ENCODE measurements around the gene ARHGEF10L.

ARHGEF10L gene

DNA sequence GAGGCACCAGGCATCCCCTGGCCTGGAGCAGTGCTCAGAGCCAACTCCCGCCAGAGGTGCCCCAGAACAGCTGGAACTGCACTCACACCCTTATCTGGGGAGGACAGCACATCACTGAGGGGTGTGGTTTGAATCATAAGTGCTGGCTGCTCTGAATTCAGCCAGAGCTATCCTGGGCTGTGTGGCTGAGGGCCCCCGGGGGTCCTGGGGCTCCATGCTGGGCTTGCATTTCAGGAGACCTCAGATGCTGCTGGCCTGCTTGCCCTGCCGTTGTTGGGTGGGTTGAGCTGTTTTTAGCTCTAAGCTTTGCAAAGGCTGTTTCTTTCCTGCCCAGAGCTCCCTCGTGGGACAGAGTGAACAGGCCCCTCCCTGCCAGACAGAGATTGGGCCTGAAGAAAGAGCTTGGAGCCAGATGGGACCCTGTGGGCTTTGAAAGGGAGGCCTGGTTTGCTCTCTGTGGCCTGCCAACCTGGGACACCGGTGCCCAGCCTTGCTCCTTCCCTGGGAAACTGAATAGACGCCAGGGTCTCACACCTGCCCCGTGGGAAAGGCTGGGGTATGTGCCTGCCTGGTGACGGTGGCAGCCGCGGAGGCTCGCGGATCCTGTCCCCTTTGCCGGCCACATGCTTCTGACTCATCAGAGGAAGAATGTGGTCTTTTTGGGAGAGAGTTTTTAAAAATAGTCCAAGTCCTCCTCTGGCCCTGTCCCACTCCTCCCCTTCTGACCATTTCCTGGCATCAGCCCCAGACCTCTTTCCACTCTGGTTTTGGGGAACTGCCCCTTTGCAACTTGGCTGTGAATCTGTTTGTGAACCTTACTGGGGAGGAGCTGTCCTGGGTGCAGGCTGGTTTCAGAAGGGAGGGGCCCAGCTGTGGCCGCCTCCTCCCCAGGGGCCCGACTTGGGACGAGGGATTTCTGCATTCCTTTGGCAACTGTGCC is 30.0 kb downstream of the ARHGEF10L start:
- peak; percentile 97 to 99 for DNase-seq
- H3K27ac ChIP-seq: peak overlapping the region; percentile 100
- intact Hi-C loops (cut with DNase I; ENCODE audit: low total_unique reads): no loop called here
- peak overlapping the region in 1 of 2 donors; percentile 27 for H3K4me3 ChIP-seq
- H3K9me3 ChIP-seq: no peaks in the 10 kb centered on the region
- H3K27me3 ChIP-seq: no peaks in the 10 kb centered on the region
- peaks cover 8 to 98% (median 93%) of the 10 kb centered on the region in 4 donors for H3K4me1 ChIP-seq
- H3K36me3 ChIP-seq: no peaks in the 10 kb centered on the region
- TF ChIP-seq, protein P1, sequence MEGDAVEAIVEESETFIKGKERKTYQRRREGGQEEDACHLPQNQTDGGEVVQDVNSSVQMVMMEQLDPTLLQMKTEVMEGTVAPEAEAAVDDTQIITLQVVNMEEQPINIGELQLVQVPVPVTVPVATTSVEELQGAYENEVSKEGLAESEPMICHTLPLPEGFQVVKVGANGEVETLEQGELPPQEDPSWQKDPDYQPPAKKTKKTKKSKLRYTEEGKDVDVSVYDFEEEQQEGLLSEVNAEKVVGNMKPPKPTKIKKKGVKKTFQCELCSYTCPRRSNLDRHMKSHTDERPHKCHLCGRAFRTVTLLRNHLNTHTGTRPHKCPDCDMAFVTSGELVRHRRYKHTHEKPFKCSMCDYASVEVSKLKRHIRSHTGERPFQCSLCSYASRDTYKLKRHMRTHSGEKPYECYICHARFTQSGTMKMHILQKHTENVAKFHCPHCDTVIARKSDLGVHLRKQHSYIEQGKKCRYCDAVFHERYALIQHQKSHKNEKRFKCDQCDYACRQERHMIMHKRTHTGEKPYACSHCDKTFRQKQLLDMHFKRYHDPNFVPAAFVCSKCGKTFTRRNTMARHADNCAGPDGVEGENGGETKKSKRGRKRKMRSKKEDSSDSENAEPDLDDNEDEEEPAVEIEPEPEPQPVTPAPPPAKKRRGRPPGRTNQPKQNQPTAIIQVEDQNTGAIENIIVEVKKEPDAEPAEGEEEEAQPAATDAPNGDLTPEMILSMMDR (IDR thresholded peaks at IDR 0.05): peak in 1 of 2 experiments; percentile 5

DNA sequence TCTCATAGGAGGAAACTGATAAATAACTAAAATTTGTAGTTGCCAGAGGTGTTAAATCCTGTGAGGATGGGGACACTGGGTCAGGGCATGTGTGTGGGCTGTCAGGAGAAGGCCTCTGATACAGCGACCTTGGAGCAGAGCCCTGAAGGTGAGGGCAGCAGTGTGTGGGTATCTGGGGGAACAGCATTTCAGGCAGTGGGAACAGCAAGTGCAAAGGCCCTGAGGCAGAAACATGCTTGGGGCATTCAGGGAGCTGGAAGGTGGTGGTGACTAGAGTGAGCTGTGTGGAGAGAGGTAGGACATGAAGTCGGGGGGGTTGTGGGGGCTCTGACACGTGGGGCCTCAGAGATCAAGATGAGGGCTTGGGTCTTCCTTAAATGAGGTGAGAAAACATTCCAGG is 30.7 kb downstream of the ARHGEF10L start:
- TF ChIP-seq, protein P1 (IDR thresholded peaks at IDR 0.05): no peak
- H3K36me3 ChIP-seq: no peaks in the 10 kb centered on the region
- peak overlapping the region; percentile 100 for H3K27ac ChIP-seq
- H3K9me3 ChIP-seq: no peaks in the 10 kb centered on the region
- no peak for DNase-seq
- peaks cover 8 to 98% (median 93%) of the 10 kb centered on the region in 4 donors for H3K4me1 ChIP-seq
- H3K27me3 ChIP-seq: no peaks in the 10 kb centered on the region
- intact Hi-C loops (cut with DNase I; ENCODE audit: low total_unique reads): no loop called here
- no peak overlapping the region for H3K4me3 ChIP-seq

DNA sequence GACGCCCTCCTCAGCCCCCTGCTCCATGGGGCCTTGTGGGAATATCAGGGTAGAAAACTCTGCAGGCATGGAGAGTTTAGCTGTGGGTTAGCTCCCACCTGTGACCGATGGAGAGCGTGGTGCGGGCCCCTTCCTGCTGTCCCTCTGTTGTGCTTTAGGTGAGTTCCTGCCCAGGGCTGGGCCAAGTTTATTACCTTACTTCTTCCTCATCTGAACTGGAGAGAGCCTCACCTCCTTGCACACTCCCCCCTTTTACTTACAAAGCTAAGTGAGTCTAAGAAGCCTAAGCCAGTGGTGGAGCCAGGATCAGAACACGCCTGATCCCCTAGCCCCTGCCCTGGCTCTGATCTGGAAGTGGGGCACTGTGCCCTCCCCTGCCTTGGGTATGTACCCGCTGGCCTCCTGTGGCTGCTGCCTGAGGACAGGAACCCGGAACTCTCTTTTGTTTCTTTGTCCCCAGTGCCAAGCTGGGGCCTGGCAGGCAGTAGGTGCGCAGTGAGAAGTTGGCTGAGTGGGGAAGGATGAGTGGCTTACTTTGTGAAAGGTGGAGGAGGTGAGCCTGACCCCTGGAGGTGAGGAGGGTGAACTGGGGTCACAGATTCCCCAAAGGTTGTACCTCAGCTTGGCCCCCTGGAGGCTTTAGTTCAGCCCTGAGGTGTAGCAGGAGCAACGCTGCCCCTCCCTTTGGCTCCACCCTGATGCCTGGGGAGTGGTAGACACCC is 32.9 kb downstream of the ARHGEF10L start:
- Histone ChIP-seq H3K27ac (peak overlapping the region; percentile 100), H3K4me3 (no peak overlapping the region), H3K36me3 (no peaks in the 10 kb centered on the region), H3K4me1 (peaks cover 8 to 98% (median 90%) of the 10 kb centered on the region in 4 donors), H3K9me3 (no peaks in the 10 kb centered on the region), H3K27me3 (no peaks in the 10 kb centered on the region)
- DNase-seq: no peak
- TF ChIP-seq, protein P1 (IDR thresholded peaks at IDR 0.05): no peak
- intact Hi-C loops (cut with DNase I; ENCODE audit: low total_unique reads): no loop called here

DNA sequence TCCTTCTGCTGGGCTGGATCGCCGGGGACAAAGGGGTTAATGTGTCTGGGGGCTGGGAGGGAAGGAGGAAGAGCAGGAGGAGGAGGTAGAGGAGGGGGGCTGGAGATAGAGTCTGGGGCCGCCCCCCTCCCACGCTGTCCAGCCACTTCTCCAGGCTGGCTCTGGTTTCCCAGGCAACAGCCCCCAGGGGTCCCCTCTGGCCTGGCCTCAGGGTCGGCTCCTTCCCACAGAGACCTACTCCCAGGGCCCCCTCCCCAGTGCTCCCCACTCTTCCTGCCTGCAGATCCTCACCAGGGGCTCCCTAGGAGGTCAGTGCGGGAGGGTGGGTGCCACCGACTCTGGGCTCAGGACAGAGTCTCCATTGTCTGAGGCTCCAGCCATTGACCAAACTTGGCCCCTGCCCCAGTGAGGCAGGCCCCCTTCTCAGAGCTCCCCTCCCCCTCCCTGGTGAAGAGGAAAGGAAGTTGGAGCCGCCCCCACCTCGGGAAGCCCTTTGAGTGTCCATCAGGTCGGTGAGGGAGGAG is 34.1 kb downstream of the ARHGEF10L start:
- no peak overlapping the region for H3K4me3 ChIP-seq
- TF ChIP-seq, protein P1 (IDR thresholded peaks at IDR 0.05): no peak
- intact Hi-C loops (cut with DNase I; ENCODE audit: low total_unique reads): no loop called here
- no peak for DNase-seq
- no peaks in the 10 kb centered on the region for H3K9me3 ChIP-seq
- H3K36me3 ChIP-seq: no peaks in the 10 kb centered on the region
- peak overlapping the region; percentile 100 for H3K27ac ChIP-seq
- no peaks in the 10 kb centered on the region for H3K27me3 ChIP-seq
- peaks cover 8 to 98% (median 90%) of the 10 kb centered on the region in 4 donors for H3K4me1 ChIP-seq

DNA sequence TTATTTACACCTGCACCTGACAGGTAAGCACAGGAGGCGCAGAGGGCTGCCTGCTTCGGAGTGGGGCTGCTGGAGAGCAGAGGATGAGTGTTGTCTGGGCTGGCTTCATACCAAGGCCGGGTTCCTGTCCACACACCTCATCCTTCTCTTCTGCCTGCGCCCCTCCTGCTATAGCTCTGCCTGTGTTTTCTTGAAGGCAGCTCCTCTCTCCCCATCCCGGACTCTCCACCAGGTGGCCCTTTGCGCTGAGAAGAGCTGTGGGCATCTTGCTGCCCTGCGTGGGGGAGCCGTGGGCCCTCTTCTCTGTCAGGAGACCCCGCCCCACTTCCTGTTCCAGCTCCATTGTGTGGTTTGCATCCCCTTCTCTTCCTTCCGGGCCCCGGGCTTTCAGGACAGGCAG is 35.0 kb downstream of the ARHGEF10L start:
- TF ChIP-seq, protein P1 (IDR thresholded peaks at IDR 0.05): peak; percentile 25 to 49
- H3K9me3 ChIP-seq: no peaks in the 10 kb centered on the region
- H3K4me1 ChIP-seq: peaks cover 8 to 98% (median 90%) of the 10 kb centered on the region in 4 donors
- no peak for DNase-seq
- H3K4me3 ChIP-seq: no peak overlapping the region
- H3K27me3 ChIP-seq: no peaks in the 10 kb centered on the region
- H3K36me3 ChIP-seq: no peaks in the 10 kb centered on the region
- H3K27ac ChIP-seq: peak overlapping the region; percentile 100
- intact Hi-C loops (cut with DNase I; ENCODE audit: low total_unique reads): no loop called here
